Stimulated activated CD4-positive, alpha-beta T cell treated with anti-CD3 and anti-CD28 coated beads, Interleukin-1b, Interleukin-23, amount 100 ng/mL, for 1 hour (primary cell): ENCODE data around the gene RAPSN.

ENCODE experiments used
- DNase-seq, 2 donors: peaks; one replicate each; pipeline ENCODE4 v3.0.0-alpha.2; 2020; ENCODE audit warnings: low read depth in 2 of 2

The RAPSN gene

GRCh38 chr11:47448566-47449427 lies at the start of gene RAPSN:
Gene RAPSN (minus strand): TSS chr11:47449136. CDS start chr11:47448964, 172 bp downstream.
- no peak for DNase-seq

GRCh38 chr11:47498149-47498548 lies 49.2 kb upstream of the RAPSN start:
- no peak for DNase-seq

GRCh38 chr11:47496808-47497207 lies 47.9 kb upstream of the RAPSN start:
- DNase-seq = no peak

- DNase-seq = no peak
These were observed 46.9 kb upstream of the RAPSN start for GRCh38 chr11:47495856-47496217.

GRCh38 chr11:47495011-47495855 lies 46.3 kb upstream of the RAPSN start:
- no peak for DNase-seq

- no peak for DNase-seq
These were observed 40.4 kb upstream of the RAPSN start for GRCh38 chr11:47489395-47489755.

GRCh38 chr11:47488674-47489394 lies 39.9 kb upstream of the RAPSN start:
- no peak for DNase-seq

- no peak for DNase-seq
These were observed 39.2 kb upstream of the RAPSN start for GRCh38 chr11:47488111-47488510.

- no peak for DNase-seq
These were observed 38.5 kb upstream of the RAPSN start for GRCh38 chr11:47487421-47487820.

- DNase-seq = no peak
These were observed 36.2 kb upstream of the RAPSN start for GRCh38 chr11:47485107-47485506.

- no peak for DNase-seq
These were observed 34.5 kb upstream of the RAPSN start for GRCh38 chr11:47483457-47483856.

- no peak for DNase-seq
These were observed 31.8 kb upstream of the RAPSN start for GRCh38 chr11:47480762-47481161.

- DNase-seq = no peak
These were observed 29.9 kb upstream of the RAPSN start for GRCh38 chr11:47478651-47479329.

GRCh38 chr11:47477753-47478152 lies 28.8 kb upstream of the RAPSN start:
- DNase-seq = no peak

GRCh38 chr11:47477323-47477722 lies 28.4 kb upstream of the RAPSN start:
- no peak for DNase-seq

- DNase-seq = no peak
These were observed 21.7 kb upstream of the RAPSN start for GRCh38 chr11:47470671-47471070.

GRCh38 chr11:47469361-47470179 lies 20.6 kb upstream of the RAPSN start:
- no peak for DNase-seq

- DNase-seq = no peak
These were observed 19.8 kb upstream of the RAPSN start for GRCh38 chr11:47468598-47469214.

GRCh38 chr11:47467357-47467756 lies 18.4 kb upstream of the RAPSN start:
- DNase-seq = no peak

GRCh38 chr11:47466701-47467250 lies 17.8 kb upstream of the RAPSN start:
- DNase-seq = no peak
